Measurements from ENCODE around the gene ADAM10. TPM values are rescaled to one million over a fixed set of nuclear protein-coding genes. Genes with fewer than 3 reads are reported as not detected.
A peak's percentile ranks its signal among the peaks of the same experiment; 100 is the strongest.

Gene ADAM10
- total and polyA plus RNA-seq, 8 donors: 5.8 to 159 (median 17.2) TPM

DNA sequence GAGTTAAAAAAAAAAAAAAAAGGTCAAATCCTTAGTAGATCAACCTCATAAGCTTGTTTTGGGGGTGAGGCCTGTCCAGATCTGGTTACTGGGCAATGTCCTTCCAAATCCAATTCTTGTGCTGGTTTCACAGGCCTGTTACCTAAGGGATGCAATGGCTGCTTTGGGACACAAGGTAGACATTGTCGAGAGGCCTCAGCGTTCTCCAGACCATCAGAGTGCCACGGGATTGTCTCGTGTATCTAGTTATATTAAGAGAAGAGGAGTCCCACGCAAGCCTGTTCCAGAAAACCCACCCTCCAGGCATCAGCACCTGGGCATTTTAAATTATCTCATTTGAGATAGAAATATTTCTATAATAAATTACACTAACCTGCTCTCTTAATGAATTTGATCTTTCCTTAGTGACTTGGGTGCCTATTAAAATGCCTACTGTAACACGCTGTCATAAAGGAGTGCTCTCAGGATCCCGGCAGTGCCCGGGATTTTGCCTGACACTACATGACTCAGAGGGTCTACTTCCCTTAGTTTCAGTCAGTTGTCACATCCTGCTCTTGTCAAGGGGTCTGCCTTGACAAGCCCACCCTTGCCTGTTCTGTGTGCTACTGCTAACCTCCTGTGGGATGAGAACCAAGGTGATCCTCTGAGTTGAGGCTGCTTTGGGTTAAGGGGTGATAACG lies 201.7 kb downstream of the ADAM10 start:
- Histone ChIP-seq H3K9me3 (no peaks in the 10 kb centered on the region), H3K27me3 (no peaks in the 10 kb centered on the region), H3K4me3 (no peak overlapping the region), H3K4me1 (peaks cover 0 to 29% (median 21%) of the 10 kb centered on the region in 4 donors), H3K36me3 (no peaks in the 10 kb centered on the region), H3K27ac (no peak overlapping the region)
- DNase-seq: no peak
- TF ChIP-seq POLR2AphosphoS5 (IDR thresholded peaks at IDR 0.05): no peak
- no peak for TF ChIP-seq POLR2A (IDR thresholded peaks at IDR 0.05)
- TF ChIP-seq, protein P1, sequence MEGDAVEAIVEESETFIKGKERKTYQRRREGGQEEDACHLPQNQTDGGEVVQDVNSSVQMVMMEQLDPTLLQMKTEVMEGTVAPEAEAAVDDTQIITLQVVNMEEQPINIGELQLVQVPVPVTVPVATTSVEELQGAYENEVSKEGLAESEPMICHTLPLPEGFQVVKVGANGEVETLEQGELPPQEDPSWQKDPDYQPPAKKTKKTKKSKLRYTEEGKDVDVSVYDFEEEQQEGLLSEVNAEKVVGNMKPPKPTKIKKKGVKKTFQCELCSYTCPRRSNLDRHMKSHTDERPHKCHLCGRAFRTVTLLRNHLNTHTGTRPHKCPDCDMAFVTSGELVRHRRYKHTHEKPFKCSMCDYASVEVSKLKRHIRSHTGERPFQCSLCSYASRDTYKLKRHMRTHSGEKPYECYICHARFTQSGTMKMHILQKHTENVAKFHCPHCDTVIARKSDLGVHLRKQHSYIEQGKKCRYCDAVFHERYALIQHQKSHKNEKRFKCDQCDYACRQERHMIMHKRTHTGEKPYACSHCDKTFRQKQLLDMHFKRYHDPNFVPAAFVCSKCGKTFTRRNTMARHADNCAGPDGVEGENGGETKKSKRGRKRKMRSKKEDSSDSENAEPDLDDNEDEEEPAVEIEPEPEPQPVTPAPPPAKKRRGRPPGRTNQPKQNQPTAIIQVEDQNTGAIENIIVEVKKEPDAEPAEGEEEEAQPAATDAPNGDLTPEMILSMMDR (IDR thresholded peaks at IDR 0.05): no peak
- no peak for TF ChIP-seq EP300 (IDR thresholded peaks at IDR 0.05)
- intact Hi-C loops (cut with DNase I; ENCODE audit: low total_unique reads): no loop called here
- WGBS, 5 donors: 88 to 97% (median 95%) methylated on average over 9 of the region's 9 CpGs

DNA sequence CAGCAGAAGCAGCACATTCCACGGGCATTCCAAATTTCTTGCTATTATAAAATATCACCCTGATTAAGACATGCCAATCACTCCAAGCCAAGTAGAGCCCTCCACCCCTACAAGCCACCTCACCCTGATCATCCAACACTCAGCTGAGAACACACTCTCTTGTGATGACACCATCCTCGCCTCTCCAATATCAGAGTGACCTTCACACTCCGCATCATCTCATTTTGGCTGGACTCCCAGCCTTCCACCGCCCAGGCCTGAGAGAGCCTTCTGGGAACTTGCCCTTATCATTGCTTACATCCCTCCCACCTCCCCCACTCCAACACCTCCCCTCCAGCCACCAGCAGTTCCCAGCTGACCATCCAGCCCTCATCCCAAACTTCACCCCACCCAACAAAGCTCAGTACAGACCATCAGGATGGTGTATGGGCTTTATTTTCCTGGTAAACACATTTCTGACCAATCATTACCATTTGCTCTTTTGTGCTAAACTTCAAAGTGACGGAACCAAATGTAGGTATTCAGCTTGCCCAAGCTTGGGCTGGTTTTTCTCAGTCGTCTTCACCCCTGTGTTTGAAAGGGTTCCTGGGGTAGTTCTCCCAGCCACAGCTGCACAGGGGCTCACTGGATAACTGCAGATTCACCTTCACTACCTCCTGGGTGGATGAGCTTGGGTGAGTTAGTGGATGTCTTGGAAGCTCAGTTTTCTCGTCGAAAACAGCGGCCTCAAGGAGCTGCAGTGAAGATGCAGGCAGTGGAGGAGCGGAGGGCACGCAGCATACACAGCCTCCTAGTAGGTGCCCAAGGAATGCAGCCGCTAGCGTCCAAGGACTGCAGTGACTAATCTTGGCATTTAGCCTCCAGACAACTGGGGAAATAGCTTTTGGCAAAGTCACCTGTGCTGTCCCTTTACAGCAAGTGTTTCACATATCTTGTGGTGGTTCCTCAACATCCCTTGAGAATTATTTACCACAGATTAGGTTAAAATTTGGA lies 202.6 kb downstream of the ADAM10 start:
- 61 to 71% (median 65%) methylated on average over 13 of the region's 13 CpGs for WGBS, 5 donors

DNA sequence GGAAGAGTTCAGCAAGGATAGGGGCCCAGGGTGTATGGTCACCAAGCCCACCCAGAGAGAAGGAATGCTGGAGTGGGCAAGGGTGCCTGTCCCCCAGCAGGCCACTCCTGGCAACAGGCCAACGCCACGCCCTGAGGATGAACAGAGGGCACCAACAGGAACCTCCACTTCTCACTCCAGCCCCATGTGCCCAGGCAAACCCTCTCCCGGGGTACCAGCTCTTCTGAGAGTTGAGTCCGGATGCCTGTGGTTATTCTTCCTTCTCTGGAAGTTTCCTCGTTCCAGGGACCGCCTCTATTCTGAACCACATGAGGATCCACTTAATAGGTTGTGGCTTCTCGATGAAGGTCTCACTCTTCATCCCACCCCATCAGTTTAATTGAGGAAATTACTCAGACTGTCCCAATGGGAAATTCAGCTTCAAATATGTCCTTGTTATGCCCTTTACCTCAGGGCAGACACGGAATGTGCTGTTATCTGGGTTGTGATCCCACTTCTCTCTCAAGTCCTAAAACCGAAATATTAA lies 203.4 kb downstream of the ADAM10 start:
- Histone ChIP-seq H3K36me3 (no peaks in the 10 kb centered on the region), H3K4me3 (no peak overlapping the region), H3K27ac (no peak overlapping the region), H3K4me1 (peaks cover 0 to 18% (median 11%) of the 10 kb centered on the region in 4 donors), H3K27me3 (no peaks in the 10 kb centered on the region), H3K9me3 (no peaks in the 10 kb centered on the region)
- DNase-seq: peak in 1 of 2 donors; percentile 20
- no peak for TF ChIP-seq EP300 (IDR thresholded peaks at IDR 0.05)
- TF ChIP-seq POLR2A (IDR thresholded peaks at IDR 0.05): no peak
- no peak for TF ChIP-seq POLR2AphosphoS5 (IDR thresholded peaks at IDR 0.05)
- TF ChIP-seq, protein P1 (IDR thresholded peaks at IDR 0.05): no peak
- intact Hi-C loops (cut with DNase I; ENCODE audit: low total_unique reads): no loop called here
- 81 to 96% (median 90%) methylated on average over 9 of the region's 9 CpGs for WGBS, 5 donors

More for the DNA sequence above, 202.6 kb downstream of the ADAM10 start:
- H3K4me1 ChIP-seq: peaks cover 0 to 26% (median 15%) of the 10 kb centered on the region in 4 donors
- intact Hi-C loops (cut with DNase I; ENCODE audit: low total_unique reads): no loop called here
- H3K27ac ChIP-seq: peak overlapping the region in 2 of 5 donors; percentile 46 to 57
- no peaks in the 10 kb centered on the region for H3K27me3 ChIP-seq
- no peaks in the 10 kb centered on the region for H3K9me3 ChIP-seq
- H3K4me3 ChIP-seq: no peak overlapping the region
- TF ChIP-seq POLR2A (IDR thresholded peaks at IDR 0.05): no peak
- TF ChIP-seq, protein P1 (IDR thresholded peaks at IDR 0.05): no peak
- TF ChIP-seq POLR2AphosphoS5 (IDR thresholded peaks at IDR 0.05): peak in 1 of 3 donors; percentile 56
- no peak for TF ChIP-seq EP300 (IDR thresholded peaks at IDR 0.05)
- no peaks in the 10 kb centered on the region for H3K36me3 ChIP-seq
- peak; percentile 44 to 65 for DNase-seq

All from stomach (tissue), 9 donors.